ENCODE measurements around the gene BICD1. TPM values are rescaled to one million over a fixed set of nuclear protein-coding genes. Genes with fewer than 3 reads are reported as not detected.
A peak's percentile ranks its signal among the peaks of the same experiment; 100 is the strongest.

Gene BICD1
- polyA plus RNA-seq, 1 of the 3 experiments (the other 2 are of a cell fraction), result 12.1 TPM

DNA sequence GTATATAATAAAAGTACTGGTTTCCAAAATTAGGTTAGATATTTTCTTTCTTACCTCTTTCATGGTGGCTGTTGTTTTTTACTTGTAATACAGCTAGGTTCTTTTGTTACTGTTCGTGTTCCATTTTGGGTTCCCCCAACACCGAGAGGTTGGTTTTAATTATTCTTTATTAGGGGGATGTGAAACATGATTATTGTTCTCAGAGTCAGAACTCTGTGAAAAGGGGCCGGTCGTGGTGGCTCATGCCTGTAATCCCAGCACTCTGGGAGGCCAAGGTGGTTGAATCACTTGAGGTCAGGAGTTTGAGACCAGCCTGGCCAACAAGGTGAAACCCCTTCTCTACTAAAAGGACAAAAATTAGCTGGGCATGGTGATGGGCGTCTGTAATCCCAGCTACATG is 108.1 kb downstream of the BICD1 start:
- Histone ChIP-seq H3K4me1 (ENCODE audit: control insufficient read depth in 1 of 2, insufficient read depth in 2 of 2, low read depth in 1 of 2, low read length in 1 of 2) (peaks cover 10 to 11% of the 10 kb centered on the region in 2 experiments), H3F3A (replicated peaks; ENCODE audit: insufficient read depth) (peaks cover 17% of the 10 kb centered on the region), H3K4me3 (ENCODE audit: low read depth in 2 of 2, low read length in 1 of 2) (no peak overlapping the region), H3K4me2 (no peak overlapping the region), H4K20me1 (ENCODE audit: insufficient read depth) (no peaks in the 10 kb centered on the region), H2AFZ (ENCODE audit: low read depth) (no peak overlapping the region), H3K27me3 (ENCODE audit: insufficient read depth) (no peaks in the 10 kb centered on the region), H3K9me3 (no peaks in the 10 kb centered on the region), H3K9ac (no peak overlapping the region), H3K9me2 (no peaks in the 10 kb centered on the region), H3K79me2 (ENCODE audit: insufficient read depth) (peaks cover 4% of the 10 kb centered on the region; the same call in 1 of the 2 replicates), H3K27ac (ENCODE audit: low read depth in 2 of 2, low read length in 1 of 2) (no peak overlapping the region), H3K36me3 (replicated peaks in 1 of 2; ENCODE audit: control insufficient read depth in 1 of 2, insufficient read depth in 2 of 2, low read length in 1 of 2) (peaks cover 16 to 23% of the 10 kb centered on the region in 2 experiments)
- DNase-seq, result no peak
- CTCF ChIA-PET, result interaction anchor here (0.7 kb wide), 1 partner anchor 97 kb away, joined by 3 read pairs; no protein-coding TSS in a partner anchor
- no peak for TF ChIP-seq RCOR1 (IDR thresholded peaks at IDR 0.05; ENCODE audit: low read length)
- TF ChIP-seq SIN3A (IDR thresholded peaks at IDR 0.05; ENCODE audit: borderline replicate concordance, low read depth, low read length), result no peak
- POLR2A ChIA-PET, result no interaction called here
- WGBS (ENCODE audit: low lambda C conversion rate), result 85% methylated on average over 5 of the region's 5 CpGs

DNA sequence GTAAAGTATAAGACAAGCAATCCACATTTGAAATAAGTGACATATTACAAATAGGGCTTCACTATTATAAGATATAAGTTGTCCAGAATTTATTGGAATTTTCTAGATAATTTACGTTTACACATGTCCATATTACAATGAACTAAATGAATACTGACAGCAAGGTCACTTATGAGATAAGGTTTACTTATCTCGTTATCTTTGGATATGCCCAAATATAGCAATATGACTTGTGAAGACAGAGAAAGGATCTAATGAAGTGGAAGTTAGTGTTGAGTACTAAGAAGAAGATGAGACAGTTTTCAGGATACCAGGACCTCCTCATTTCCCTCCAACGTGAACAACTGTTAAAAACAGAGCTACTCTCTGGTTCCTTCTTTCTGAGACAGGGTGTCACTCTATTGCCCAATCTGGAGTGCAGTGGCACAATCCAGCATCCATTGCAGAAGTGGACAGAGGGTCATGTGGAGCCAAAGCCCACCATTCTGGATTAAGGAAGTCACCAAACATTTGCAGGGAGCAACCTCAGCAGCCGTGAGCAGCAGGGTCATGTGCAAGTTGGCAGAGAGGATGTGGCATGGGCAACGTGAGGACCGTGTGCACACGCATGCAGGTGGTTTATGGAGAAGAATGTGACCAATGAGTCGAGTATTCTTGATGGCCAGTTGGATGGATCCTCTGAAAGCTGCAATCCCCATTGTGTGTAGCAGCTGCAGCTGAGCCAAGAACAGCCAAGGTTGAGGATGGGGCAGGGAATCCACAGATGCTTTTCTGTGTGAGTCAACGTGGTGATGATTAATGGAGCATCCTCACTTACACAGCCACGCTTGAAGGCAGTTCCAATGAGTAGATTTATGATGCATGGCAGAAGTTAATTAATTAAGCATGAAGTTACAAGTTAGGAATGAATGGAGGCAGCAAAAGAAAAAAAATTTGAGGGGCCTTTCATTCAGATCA is 111.0 kb downstream of the BICD1 start:
- ChIA-PET CTCF (interaction anchor here (1.2 kb wide), 1 partner anchor 8 kb away, joined by 3 read pairs; no protein-coding TSS in a partner anchor), POLR2A (no interaction called here)
- H3K27ac ChIP-seq (ENCODE audit: low read depth in 2 of 2, low read length in 1 of 2), result peak overlapping the region; percentile 25 to 42; a peak in 2 of 4 replicates
- no peaks in the 10 kb centered on the region for H4K20me1 ChIP-seq (ENCODE audit: insufficient read depth)
- H3K79me2 ChIP-seq (ENCODE audit: insufficient read depth), result peaks cover 4% of the 10 kb centered on the region; the same call in 1 of the 2 replicates
- H3K9ac ChIP-seq, result no peak overlapping the region
- H3K4me2 ChIP-seq, result peak overlapping the region; percentile 49
- peaks cover 14% of the 10 kb centered on the region for H3F3A ChIP-seq (replicated peaks; ENCODE audit: insufficient read depth)
- H3K4me3 ChIP-seq (ENCODE audit: low read depth in 2 of 2, low read length in 1 of 2), result no peak overlapping the region
- H3K9me2 ChIP-seq, result no peaks in the 10 kb centered on the region
- H3K27me3 ChIP-seq (ENCODE audit: insufficient read depth), result no peaks in the 10 kb centered on the region
- 44% methylated on average over 10 of the region's 10 CpGs for WGBS (ENCODE audit: low lambda C conversion rate)
- H3K36me3 ChIP-seq (replicated peaks in 1 of 2; ENCODE audit: control insufficient read depth in 1 of 2, insufficient read depth in 2 of 2, low read length in 1 of 2), result peaks cover 16 to 23% of the 10 kb centered on the region in 2 experiments
- DNase-seq, result no peak
- H3K9me3 ChIP-seq, result no peaks in the 10 kb centered on the region
- H2AFZ ChIP-seq (ENCODE audit: low read depth), result no peak overlapping the region
- H3K4me1 ChIP-seq (ENCODE audit: control insufficient read depth in 1 of 2, insufficient read depth in 2 of 2, low read depth in 1 of 2, low read length in 1 of 2), result peaks cover 4 to 11% of the 10 kb centered on the region in 2 experiments; a peak in 3 of 4 replicates
- TF ChIP-seq RCOR1 (IDR thresholded peaks at IDR 0.05; ENCODE audit: low read length) (no peak), GATA2 (CRISPR knock-in tag; IDR thresholded peaks at IDR 0.05) (no peak), CHD2 (IDR thresholded peaks at IDR 0.05; ENCODE audit: low read length, partially characterized antibody) (no peak), FOXJ3 (CRISPR knock-in tag; IDR thresholded peaks at IDR 0.05) (no peak), JUND (IDR thresholded peaks at IDR 0.05) (peak; percentile 81), POLR2AphosphoS5 (IDR thresholded peaks at IDR 0.05; ENCODE audit: low read depth, low read length) (peak; percentile 56; the same call in 1 of the 2 replicates), MEF2A (IDR thresholded peaks at IDR 0.05; ENCODE audit: borderline replicate concordance, low read depth) (no peak), EP300 (IDR thresholded peaks at IDR 0.05; ENCODE audit: borderline replicate concordance in 1 of 2, low read depth in 1 of 2, low read length in 1 of 2) (peak in 1 of 2 experiments; percentile 66; a peak in 1 of 4 replicates)
- TF ChIP-seq, protein P1, sequence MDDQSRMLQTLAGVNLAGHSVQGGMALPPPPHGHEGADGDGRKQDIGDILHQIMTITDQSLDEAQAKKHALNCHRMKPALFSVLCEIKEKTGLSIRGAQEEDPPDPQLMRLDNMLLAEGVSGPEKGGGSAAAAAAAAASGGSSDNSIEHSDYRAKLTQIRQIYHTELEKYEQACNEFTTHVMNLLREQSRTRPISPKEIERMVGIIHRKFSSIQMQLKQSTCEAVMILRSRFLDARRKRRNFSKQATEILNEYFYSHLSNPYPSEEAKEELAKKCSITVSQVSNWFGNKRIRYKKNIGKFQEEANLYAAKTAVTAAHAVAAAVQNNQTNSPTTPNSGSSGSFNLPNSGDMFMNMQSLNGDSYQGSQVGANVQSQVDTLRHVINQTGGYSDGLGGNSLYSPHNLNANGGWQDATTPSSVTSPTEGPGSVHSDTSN (IDR thresholded peaks at IDR 0.05), result peak; percentile 94
- TF ChIP-seq, protein P2, sequence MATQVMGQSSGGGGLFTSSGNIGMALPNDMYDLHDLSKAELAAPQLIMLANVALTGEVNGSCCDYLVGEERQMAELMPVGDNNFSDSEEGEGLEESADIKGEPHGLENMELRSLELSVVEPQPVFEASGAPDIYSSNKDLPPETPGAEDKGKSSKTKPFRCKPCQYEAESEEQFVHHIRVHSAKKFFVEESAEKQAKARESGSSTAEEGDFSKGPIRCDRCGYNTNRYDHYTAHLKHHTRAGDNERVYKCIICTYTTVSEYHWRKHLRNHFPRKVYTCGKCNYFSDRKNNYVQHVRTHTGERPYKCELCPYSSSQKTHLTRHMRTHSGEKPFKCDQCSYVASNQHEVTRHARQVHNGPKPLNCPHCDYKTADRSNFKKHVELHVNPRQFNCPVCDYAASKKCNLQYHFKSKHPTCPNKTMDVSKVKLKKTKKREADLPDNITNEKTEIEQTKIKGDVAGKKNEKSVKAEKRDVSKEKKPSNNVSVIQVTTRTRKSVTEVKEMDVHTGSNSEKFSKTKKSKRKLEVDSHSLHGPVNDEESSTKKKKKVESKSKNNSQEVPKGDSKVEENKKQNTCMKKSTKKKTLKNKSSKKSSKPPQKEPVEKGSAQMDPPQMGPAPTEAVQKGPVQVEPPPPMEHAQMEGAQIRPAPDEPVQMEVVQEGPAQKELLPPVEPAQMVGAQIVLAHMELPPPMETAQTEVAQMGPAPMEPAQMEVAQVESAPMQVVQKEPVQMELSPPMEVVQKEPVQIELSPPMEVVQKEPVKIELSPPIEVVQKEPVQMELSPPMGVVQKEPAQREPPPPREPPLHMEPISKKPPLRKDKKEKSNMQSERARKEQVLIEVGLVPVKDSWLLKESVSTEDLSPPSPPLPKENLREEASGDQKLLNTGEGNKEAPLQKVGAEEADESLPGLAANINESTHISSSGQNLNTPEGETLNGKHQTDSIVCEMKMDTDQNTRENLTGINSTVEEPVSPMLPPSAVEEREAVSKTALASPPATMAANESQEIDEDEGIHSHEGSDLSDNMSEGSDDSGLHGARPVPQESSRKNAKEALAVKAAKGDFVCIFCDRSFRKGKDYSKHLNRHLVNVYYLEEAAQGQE (IDR thresholded peaks at IDR 0.05; ENCODE audit: low read depth, low read length), result no peak
- TF ChIP-seq, protein P3, sequence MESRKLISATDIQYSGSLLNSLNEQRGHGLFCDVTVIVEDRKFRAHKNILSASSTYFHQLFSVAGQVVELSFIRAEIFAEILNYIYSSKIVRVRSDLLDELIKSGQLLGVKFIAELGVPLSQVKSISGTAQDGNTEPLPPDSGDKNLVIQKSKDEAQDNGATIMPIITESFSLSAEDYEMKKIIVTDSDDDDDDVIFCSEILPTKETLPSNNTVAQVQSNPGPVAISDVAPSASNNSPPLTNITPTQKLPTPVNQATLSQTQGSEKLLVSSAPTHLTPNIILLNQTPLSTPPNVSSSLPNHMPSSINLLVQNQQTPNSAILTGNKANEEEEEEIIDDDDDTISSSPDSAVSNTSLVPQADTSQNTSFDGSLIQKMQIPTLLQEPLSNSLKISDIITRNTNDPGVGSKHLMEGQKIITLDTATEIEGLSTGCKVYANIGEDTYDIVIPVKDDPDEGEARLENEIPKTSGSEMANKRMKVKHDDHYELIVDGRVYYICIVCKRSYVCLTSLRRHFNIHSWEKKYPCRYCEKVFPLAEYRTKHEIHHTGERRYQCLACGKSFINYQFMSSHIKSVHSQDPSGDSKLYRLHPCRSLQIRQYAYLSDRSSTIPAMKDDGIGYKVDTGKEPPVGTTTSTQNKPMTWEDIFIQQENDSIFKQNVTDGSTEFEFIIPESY (IDR thresholded peaks at IDR 0.05; ENCODE audit: borderline replicate concordance, low read depth), result no peak
- TF ChIP-seq, protein P4, sequence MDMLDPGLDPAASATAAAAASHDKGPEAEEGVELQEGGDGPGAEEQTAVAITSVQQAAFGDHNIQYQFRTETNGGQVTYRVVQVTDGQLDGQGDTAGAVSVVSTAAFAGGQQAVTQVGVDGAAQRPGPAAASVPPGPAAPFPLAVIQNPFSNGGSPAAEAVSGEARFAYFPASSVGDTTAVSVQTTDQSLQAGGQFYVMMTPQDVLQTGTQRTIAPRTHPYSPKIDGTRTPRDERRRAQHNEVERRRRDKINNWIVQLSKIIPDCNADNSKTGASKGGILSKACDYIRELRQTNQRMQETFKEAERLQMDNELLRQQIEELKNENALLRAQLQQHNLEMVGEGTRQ (IDR thresholded peaks at IDR 0.05; ENCODE audit: borderline replicate concordance, low read depth, low read length), result no peak
- TF ChIP-seq, protein P5, sequence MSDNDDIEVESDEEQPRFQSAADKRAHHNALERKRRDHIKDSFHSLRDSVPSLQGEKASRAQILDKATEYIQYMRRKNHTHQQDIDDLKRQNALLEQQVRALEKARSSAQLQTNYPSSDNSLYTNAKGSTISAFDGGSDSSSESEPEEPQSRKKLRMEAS (IDR thresholded peaks at IDR 0.05; ENCODE audit: low read depth), result peak; percentile 62
- TF ChIP-seq, protein P6, sequence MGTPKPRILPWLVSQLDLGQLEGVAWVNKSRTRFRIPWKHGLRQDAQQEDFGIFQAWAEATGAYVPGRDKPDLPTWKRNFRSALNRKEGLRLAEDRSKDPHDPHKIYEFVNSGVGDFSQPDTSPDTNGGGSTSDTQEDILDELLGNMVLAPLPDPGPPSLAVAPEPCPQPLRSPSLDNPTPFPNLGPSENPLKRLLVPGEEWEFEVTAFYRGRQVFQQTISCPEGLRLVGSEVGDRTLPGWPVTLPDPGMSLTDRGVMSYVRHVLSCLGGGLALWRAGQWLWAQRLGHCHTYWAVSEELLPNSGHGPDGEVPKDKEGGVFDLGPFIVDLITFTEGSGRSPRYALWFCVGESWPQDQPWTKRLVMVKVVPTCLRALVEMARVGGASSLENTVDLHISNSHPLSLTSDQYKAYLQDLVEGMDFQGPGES (IDR thresholded peaks at IDR 0.05; ENCODE audit: low read depth, low read length), result no peak
